ENCODE measurements around the gene PPARA. TPM values are rescaled to one million over a fixed set of nuclear protein-coding genes. Genes with fewer than 3 reads are reported as not detected.

Gene PPARA
- total and polyA plus RNA-seq, 9 of the 15 experiments (the other 6 are each of a cell fraction or from before 2014, with no cell fraction given), result 0.64 to 5.3 (median 3.5) TPM

- TF ChIP-seq RBFOX2 (IDR thresholded peaks at IDR 0.05; ENCODE audit: low read depth, low read length) (peak; percentile 28; the same call in 1 of the 2 replicates), SIRT6 (IDR thresholded peaks at IDR 0.05; ENCODE audit: low read depth, low read length) (no peak), U2AF1 (optimal IDR thresholded peaks at IDR 0.05; ENCODE audit: low read depth, low read length) (no peak), POLR2H (tag; IDR thresholded peaks at IDR 0.05; ENCODE audit: low read depth) (no peak)
Observed at GRCh38 chr22:46224044-46224897, 73.9 kb downstream of the PPARA start (continued).

GRCh38 chr22:46224898-46225290, 74.6 kb downstream of the PPARA start:
- Histone ChIP-seq H3K27ac (ENCODE audit: extremely low read depth, low read depth, low read length) (no peak overlapping the region), H3K79me2 (ENCODE audit: control insufficient read depth, insufficient read depth, low read length) (no peaks in the 10 kb centered on the region), H3K4me1 (replicated peaks in 1 of 2; ENCODE audit: control insufficient read depth in 2 of 2, insufficient read depth in 2 of 2, low read length in 2 of 2) (peaks cover 0 to 10% of the 10 kb centered on the region in 2 experiments; a peak in 2 of 5 replicates), H3K27me3 (ENCODE audit: control insufficient read depth in 2 of 2, insufficient read depth in 2 of 2, low read length in 2 of 2) (no peaks in the 10 kb centered on the region), H2AFZ (ENCODE audit: low read depth, low read length) (no peak overlapping the region), H3K9ac (ENCODE audit: insufficient read depth in 1 of 2, low read depth in 2 of 2, low read length in 2 of 2) (no peak overlapping the region), H4K20me1 (replicated peaks; ENCODE audit: control insufficient read depth, insufficient read depth, low read length) (no peaks in the 10 kb centered on the region), H3K9me3 (replicated peaks; ENCODE audit: control insufficient read depth, insufficient read depth, low read depth, low read length) (no peaks in the 10 kb centered on the region), H3K9me1 (ENCODE audit: control insufficient read depth, insufficient read depth, low read length) (no peaks in the 10 kb centered on the region), H3K36me3 (ENCODE audit: control insufficient read depth, insufficient read depth, low read length) (no peaks in the 10 kb centered on the region), H3K4me3 (no peak overlapping the region), H3K4me2 (ENCODE audit: insufficient read depth, low read length) (no peak overlapping the region)
- FAIRE-seq (no peak), DNase-seq (ENCODE audit: extremely low read depth in 1 of 4, low spot score in 3 of 4) (no peak), ATAC-seq (no peak)
- no peak for TF ChIP-seq RCOR1 (IDR thresholded peaks at IDR 0.05; ENCODE audit: borderline replicate concordance in 1 of 2, low read depth in 2 of 2, low read length in 2 of 2)
- TF ChIP-seq ARID3A (IDR thresholded peaks at IDR 0.05; ENCODE audit: borderline replicate concordance, low read depth, low read length), result no peak
- TF ChIP-seq FOXK1 (CRISPR knock-in tag; IDR thresholded peaks at IDR 0.05; ENCODE audit: borderline replicate concordance), result no peak
- no peak for TF ChIP-seq CBFA2T3 (IDR thresholded peaks at IDR 0.05)
- in situ Hi-C loops (cut with MboI), result no loop called here
- ChIA-PET POLR2A (no interaction called here), CTCF (ENCODE audit: low intra/inter-chr PET ratio) (no interaction called here)
- intact Hi-C loops (cut with micrococcal nuclease), result no loop called here
- WGBS (ENCODE audit: insufficient coverage, low coverage, missing lambda C conversion rate), result 66% methylated on average over 3 of the region's 10 CpGs
- BruUV-seq (replicated peaks), result no TSS peak

Data from K562 (cell line).